ENCODE data around the gene BAHCC1.

BAHCC1 gene

DNA sequence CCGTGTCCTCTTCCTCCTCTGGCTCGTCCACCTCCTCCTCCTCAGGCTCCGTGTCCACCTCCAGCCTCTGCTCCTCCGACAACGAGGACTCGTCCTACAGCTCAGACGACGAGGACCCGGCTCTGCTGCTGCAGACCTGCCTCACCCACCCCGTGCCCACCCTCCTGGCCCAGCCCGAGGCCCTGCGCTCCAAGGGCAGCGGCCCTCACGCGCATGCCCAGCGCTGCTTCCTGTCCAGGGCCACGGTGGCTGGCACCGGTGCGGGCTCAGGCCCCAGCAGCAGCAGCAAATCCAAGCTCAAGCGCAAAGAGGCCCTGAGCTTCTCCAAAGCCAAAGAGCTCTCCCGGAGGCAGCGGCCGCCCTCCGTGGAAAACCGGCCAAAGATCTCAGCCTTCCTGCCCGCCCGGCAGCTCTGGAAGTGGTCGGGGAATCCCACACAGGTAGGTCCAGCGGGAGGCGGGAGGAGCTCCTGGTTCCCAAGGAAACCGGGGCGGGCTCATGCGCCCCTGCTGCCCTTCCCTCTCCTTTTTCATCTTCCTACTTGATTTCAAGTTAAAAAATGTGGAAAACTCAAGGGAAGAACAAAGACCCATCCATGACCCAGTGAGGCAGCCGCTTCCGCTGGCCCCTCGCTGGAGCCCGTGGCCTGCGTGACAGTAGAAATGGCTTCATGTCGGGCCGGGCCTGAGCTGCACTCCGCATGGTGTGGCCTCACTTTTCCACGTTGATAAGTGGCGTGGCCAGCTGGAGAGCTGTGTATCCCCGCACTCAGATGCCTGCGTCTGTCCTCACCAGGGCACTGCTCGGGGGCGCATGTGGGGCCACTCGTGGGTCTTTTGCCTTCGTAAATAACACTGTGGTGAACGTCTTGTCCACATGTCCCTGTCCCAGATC is 66.6 kb downstream of the BAHCC1 start:
- DNase-seq (ENCODE audit: low read depth), result no peak

DNA sequence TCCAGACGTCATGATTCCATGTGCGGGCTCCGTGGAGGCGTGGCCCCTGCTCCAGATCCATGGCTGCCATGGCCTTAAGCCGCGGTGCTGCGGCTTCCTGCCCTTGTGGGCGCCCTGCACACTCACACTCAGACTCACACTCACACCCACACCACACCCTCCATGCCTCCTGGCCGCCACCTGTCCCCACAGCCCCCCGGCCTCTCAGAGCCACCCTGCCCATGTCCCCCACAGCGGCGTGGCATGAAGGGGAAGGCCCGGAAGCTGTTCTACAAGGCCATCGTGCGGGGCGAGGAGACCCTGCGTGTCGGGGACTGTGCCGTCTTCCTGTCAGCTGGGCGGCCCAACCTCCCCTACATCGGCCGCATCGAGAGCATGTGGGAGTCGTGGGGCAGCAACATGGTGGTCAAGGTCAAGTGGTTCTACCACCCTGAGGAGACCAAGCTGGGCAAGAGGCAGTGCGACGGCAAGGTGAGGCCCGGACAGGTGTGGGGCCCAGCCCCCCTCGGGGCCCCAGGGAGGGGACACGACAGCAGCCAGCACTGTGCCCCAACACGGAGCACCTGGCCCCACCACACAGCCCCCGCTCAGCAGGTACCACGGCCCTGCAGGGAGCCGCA is 67.4 kb downstream of the BAHCC1 start:
- DNase-seq (ENCODE audit: low read depth), result no peak

DNA sequence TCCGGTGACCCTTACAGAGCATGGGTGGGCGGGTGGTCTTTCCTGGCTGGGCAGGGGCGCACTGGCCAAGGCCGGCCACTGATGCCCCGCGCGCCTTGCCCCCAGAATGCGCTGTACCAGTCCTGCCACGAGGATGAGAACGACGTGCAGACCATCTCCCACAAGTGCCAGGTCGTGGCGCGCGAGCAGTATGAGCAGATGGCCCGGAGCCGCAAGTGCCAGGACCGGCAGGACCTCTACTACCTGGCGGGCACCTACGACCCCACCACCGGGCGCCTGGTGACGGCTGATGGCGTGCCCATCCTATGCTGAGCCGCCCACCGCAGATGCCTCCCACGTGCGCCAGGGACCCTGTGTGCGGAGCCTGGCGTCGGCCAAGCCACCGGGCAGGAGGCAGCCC is 68.2 kb downstream of the BAHCC1 start:
- no peak for DNase-seq (ENCODE audit: low read depth)

DNA sequence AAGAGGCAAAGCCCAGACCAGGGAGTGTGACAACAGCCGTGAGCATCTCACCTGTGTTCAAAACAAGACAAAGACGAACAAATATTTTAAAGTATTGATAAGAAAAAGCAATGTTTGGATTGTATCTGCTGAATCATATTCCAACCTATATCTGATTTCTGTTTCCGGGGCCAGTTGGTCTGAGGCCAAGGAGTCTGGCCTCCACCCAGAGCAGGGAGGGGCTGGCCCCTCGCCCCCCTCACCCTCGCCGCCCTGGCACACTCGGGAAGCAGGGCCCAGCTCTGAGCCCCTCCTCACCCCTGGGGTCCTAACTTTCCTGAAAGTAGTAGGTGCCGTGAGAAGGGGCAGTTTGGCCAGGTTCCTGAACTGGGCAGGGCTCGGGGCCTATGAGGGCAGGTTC is 69.3 kb downstream of the BAHCC1 start:
- DNase-seq (ENCODE audit: low read depth), result no peak

DNA sequence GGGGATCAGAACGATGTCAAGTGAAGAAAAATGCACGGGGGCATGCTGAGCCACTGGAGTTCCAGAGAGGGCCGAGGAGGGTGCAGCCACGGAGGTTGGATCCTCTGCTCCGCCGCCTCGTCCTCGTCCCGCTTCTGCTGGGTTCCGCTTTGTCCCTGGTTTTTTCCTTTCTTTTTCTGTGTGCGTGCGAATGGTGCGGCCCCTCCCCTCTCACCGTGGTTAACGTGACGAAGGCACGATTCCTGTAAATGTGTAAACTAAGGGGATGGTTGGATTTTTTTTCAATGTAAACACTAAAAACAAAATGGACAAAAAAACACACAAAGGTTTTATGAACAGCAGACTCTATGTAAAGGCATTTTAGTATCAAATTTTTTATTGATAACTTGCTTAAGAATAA is 70.7 kb downstream of the BAHCC1 start:
- DNase-seq (ENCODE audit: low read depth), result no peak

DNA sequence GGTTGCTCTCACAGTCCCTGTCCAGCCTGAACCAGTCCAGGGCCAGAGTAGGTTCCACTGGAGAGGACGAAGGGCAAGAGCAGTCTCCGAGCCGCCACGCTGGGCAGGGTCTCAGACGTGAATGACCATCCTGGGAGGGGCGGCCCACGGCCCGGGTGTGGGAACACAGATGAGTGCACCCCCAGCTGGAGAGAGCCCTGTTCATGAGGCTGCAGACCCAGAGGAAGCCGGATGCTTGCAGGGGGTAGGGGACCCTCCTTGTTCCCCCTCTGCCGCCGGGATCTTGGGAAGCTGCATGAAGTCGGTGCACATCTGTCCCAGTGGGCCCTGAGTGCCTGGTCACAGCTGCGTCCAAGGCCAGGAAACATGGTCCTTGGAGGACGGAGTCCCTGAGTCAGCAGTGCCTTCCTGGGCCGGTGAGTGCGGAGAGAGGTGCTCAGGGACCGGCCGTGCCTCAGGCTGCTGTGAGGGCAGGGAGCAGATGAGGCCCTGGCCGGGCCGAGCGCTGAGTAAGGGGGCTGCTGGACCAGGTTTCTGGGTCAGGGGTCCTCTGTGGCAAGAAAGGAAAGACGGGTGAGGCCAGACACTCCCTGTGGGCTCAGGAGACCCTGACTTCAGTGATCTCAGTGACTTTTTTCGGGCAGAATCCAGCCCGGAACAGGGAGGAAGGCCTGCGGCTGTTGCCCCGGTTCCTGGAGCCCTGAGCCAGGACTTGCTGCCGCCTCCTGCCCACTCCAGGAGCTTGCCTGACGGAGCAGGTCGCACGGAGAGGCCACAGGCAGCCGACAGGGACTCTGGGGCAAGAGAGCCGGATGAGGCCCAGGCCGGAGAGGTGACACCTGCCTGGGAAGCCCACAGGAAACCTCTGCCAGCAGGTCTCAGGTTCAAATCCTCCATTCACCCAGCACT is 71.6 kb downstream of the BAHCC1 start:
- DNase-seq (ENCODE audit: low read depth), result no peak

DNA sequence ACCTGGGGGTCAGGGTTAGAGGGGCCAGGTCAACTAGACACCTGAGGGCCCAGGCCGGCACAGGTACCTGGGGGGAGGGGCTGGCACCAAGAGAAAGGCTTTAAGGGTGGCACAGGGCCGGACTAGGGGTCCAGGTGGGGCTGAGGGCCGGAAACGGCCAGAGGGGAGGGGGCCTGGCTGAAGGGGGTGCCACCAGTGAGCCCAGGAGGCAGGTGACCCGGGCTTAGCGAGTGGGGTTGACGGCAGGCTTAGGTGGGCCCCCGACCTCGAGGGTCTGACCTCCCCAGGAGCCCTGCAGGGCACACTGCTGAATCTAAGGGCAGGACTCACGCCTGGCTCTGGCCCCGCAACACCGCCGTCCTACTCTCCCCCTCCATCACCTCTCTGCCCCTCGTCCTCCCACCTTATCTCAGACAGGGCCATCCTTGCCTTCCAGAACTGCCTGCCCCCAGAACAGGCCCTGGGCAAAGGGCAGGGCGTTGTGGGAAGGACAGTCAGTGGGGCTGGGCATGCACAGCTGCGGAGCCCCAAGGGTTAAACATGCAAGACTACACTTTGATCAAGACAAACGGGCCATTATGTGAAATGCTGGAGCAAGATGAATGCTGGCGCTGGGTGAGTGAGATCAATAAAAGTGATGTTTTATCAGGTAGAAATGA is 73.0 kb downstream of the BAHCC1 start:
- DNase-seq (ENCODE audit: low read depth), result no peak

DNA sequence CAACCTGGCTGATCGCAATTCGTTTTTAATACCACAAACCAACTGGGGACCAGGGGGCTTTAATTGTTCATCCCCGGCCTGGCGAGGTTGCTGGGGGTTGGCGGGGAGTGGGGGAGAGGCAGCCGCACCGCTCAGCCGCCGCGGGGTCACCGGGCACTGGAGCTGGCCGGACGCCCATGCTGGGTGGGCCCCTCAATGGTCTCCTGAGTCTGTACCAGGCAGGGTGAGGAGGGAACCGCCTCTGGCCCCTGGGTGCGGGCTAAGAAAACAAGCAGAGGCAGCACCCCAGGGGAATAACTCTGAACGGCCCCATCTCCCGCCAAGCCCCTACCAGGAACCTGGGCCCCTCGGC is 73.5 kb downstream of the BAHCC1 start:
- no peak for DNase-seq (ENCODE audit: low read depth)

DNA sequence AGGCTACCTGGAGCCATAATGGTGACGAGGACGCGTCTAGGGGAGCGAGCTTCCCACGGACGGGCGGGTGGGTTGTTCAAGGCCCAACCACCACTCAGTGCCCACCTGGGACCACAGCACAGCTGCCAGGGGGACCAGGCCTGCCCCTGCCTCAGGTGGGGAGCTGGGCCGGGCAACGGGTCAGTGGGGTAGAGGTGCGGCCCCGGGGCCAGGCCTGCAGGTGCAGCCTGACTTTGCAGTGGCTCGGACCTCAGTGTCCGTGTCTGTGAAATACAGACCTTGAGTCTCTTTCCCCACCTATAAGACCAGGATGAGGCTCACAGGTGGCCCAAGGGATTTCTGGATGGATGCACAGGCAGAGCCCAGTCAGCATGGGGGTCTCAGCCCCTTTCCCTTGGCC is 74.0 kb downstream of the BAHCC1 start:
- no peak for DNase-seq (ENCODE audit: low read depth)

DNA sequence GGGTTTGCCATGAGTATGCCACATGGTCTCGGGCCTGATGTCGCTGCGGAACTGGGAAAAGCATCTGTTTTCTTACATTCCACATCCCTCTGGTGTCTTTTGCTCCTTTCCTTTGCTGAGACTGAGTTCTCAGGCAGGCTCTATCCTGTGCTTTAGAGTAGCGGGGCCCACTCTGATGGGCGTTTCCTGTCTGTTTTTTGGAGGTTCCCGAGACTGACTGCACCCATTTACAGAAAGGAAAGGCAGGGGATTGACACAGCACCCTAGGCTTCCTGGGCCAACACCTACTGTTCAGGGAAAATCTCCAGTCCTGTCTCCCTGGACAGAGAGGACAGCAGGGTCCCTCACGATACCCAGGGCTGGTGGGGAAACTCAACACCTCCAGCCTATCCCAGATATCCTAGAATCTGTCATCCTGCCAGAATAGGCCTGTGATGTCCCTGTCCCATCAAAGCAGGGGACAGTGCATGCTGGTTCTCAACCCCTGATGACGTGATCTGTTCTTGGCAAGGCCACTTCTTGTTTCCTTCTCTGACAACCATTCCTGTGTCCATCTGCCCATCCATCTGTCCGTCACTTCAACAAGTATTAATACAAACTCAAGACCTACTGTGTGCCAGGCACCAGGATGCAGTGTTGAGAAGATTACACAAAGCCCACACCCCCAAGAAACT is 75.2 kb downstream of the BAHCC1 start:
- no peak for DNase-seq (ENCODE audit: low read depth)

DNA sequence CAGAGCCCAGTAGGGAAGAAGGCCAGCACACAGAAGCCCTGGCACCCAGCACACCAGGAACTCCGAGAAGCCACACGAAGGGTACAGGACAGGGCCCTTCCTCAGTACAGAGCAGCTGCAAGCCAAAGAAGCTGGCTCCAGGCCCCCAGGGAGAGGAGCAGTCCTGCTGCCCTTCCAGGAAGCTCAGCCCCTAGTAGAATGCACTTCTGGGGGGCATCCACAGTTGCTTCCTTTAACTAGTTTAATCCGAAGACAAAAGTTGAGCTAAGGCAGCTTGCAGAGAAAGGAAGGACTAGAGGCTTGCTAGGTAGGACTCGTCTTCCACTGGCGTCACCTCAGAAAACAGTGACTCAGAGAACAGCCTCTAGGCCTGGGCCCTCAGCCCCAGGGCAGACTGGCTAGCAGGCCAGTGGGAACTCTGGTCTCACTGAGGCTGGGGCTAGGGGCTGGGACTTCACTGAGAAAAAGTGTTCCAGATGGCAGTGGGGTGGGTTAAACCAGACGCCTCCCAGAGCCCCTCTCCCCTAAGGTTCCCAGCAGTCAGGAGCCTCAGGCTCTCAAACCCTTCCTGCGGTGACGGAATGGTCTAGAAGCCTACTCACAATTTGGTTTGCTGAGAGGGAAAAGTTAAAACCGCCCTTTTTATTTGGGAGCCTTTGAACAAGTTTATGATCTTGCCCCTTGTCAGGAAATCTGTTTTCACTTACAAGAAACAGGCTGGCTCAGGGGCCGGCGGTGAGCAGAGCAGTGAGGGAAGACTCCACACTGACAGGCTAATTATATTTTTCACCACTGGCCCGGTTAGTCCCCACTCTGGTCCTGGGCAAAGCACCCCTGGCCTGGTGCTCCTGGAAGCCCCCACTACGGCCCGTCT is 75.9 kb downstream of the BAHCC1 start:
- DNase-seq (ENCODE audit: low read depth), result no peak

DNA sequence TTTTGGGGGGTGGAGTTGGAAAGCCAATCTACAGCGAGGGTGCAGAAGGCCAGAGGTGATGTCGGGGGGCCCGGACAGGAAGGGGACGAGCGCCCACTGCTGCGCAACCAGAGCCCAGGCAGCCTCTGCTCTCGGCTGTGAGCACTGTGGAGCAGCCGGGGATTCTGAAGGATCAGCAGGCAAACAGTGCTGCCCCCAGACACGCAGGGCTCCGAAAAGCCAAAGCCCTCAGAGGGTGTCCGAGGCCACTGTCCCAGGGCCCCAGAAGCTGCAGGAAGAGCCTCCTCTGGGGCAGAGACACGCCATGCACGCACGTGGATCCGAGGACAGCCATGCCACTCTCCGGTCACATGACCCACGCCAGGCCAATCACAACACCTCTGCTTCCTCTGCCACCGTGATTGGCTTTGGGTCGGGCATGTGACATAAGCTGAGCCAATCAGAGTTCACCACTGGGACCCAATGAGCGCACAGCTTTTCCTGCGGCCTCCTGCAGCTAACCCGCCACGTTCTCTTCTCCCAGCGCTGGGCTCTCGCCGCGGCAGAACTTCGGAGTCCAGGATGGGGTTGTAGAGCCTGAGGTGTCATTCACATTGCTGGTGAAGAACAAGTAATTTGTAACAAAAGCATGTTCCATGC is 76.7 kb downstream of the BAHCC1 start:
- no peak for DNase-seq (ENCODE audit: low read depth)

DNA sequence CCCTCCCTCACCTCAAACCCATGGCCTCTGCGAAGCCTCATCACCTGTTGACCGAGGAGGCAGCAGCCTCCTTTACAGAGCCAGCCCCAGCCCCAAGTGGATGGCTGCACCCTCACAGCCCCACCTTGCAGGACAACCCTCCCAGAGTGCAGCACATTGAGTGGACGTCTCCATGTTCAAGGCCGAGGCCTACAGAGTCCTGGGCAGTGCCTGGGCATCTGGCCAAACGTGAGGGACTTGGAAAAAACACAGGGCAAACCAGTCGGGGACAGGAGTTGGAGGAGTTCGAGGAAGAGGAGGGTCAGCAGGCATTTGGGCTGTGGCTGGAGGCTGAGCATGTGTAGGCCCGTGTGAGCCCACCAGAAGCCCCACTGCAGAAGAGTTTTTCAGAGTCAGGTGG is 77.8 kb downstream of the BAHCC1 start:
- no peak for DNase-seq (ENCODE audit: low read depth)

DNA sequence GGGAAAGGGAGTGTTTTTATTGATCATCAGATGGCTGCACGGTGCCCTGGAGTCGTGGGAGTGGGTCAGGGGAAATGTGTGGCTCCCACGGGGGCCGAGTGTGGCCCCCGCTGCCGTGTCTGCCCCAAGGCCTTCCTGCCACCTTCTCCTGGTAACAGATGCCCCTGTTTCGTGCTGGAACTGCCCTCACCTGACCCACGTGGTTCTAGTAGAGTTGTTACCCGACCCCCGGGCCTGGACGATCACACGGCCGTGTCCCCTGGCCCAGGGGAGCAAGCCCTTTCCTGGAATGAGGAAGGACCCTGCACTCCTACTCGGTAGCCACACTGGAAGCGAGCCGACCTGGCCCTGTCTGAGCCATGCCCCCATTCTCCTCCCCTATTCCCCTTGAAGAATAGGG is 79.7 kb downstream of the BAHCC1 start:
- DNase-seq (ENCODE audit: low read depth), result no peak

DNA sequence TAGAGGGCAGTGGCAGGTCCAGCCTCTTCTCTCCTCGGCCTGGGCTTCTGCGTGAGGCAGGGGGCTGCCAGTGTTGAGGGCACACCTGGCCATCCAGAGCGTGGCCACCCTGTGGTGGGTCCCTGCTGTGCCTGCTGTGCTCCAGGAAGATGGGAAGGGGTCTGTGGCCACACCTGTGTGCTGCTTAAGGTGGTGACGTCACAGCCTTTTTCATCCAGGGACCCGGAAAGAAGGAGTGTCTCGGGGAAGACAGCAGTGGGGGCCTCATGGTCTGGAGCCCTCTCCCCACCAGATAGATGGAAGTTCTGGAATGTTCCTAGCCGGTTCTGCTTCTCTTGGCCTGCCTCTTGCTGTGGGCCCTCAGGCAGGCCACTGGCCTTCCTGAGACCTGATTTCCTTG is 80.8 kb downstream of the BAHCC1 start:
- no peak for DNase-seq (ENCODE audit: low read depth)

DNA sequence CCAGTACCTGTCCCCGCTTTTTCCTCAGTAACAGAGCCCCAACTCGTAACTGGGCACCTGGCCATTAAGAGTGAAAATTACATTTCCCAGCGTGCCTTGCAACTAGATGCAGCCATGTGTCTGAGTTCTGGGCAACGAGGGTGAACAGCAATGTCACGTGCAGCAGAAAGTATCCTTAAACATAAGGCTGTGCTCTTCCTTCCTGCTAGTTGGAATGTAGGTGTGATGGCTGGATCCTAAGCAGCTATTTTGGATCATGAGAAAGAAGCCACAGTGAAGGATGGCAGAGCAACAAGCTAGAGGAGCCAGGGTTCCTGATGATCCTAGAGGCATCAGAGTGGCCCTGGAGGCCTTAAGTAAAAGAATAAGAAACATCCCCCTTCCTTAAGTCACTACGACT is 81.4 kb downstream of the BAHCC1 start:
- DNase-seq (ENCODE audit: low read depth), result no peak

DNA sequence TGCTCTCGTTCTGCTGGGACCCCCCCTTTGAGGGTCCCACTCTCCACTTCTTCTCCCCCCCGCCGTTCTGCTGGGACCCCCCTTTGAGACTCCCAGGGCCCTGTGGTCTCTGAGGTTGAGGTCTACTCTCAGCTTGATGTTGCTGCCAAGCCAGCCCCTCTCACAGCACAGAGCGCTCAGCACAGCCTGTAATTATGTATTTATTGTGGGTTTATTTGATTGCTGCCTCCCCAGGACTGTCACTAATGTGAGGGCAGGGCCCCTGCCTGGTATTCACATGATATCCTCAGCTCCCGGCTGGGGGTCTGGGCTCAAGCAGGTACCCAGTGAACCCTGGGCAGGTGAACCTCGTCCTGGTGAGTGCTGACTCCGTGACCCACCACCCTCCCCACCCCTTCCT is 81.9 kb downstream of the BAHCC1 start:
- no peak for DNase-seq (ENCODE audit: low read depth)

DNA sequence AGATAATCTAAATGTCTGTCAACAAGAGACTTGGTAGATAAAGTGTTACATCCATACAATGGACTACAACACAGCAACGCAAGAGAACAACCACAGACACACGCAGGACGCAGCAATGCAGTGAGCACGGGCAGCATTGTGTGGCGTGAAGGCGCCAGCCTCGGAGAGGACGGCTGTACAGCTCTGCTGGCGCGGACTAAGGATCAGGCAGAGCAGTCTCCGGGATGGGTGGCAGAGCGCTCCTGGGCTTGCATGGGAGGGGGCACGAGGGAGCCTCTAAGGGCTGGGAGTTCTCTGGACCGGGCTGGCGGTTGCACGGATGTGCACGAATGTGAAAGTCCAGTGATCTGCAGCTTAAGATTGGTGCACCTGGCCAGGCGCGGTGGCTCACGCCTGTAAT is 82.9 kb downstream of the BAHCC1 start:
- no peak for DNase-seq (ENCODE audit: low read depth)

DNA sequence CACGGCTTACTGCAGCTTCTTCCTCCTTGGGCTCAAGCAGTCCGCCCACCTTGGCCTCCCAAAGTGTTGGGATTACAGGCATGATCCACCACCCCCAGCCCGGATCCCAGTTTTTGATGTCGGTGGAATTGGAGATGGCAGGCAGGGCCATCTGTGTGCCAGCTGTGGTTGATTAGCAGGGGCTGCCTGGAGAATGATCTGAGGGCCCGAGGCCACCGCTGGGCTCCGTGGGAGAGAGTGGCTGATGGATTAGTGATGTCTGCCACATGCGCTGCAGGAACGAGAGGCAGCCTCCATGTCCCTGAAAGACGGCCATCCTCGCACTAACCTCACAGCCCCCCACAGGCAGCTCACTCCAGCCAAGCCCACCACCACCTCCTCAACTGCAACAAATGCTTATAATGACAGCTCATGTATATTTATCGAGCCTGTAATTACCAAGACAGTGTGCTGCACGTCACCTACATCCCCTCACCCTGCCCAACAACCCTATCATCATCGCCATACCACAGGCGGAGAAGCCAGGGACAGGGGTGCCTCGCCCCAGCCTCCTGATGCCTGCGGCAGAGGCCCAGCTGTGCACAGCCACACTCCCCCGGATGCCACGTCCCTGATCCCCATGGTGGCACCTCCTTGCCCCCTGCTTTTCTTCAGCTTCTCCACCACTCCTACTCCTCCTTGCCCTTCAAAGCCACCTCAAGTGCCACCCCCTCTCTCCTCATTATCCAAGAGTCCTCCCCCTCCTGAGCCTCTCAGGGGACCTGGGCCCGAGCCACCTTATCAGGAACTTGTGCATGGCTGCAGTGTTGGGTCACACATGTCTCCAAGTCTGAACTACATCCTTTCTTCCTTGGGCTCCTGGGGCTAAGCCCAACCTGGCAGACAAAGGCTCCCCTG is 84.2 kb downstream of the BAHCC1 start:
- no peak for DNase-seq (ENCODE audit: low read depth)
